Measurements from ENCODE around the gene TASOR.
"Not testable (repeated sequence)": the region's sequence is repeated elsewhere in the genome, so short reads cannot be mapped to it uniquely, and the experiment has no call there.

Gene TASOR

GRCh38 chr3:56683122-56683817, at the start of gene TASOR:
TSS of gene TASOR (minus strand) at chr3:56683265. CDS start at chr3:56683006, 259 bp downstream.
- DNase-seq = peak; percentile 87

- no peak for DNase-seq
These were observed 49.0 kb upstream of the TASOR start for GRCh38 chr3:56732109-56732508.

GRCh38 chr3:56725175-56725574, 42.1 kb upstream of the TASOR start:
- peak; percentile 70 for DNase-seq

- DNase-seq = no peak
These were observed 41.6 kb upstream of the TASOR start for GRCh38 chr3:56724676-56725075.

GRCh38 chr3:56720849-56721248, 37.8 kb upstream of the TASOR start:
- DNase-seq = no peak

- DNase-seq = not testable (repeated sequence)
These were observed 35.7 kb upstream of the TASOR start for GRCh38 chr3:56718809-56719208.

- DNase-seq = no peak
These were observed 28.3 kb upstream of the TASOR start for GRCh38 chr3:56711344-56711743.

GRCh38 chr3:56707412-56707811, 24.3 kb upstream of the TASOR start:
- DNase-seq = not testable (repeated sequence)

- no peak for DNase-seq
These were observed 23.6 kb upstream of the TASOR start for GRCh38 chr3:56706629-56707028.

GRCh38 chr3:56704706-56705105, 21.6 kb upstream of the TASOR start:
- DNase-seq = no peak

- DNase-seq = peak; percentile 23
These were observed 19.6 kb upstream of the TASOR start for GRCh38 chr3:56702490-56703315.

GRCh38 chr3:56700151-56700550, 17.1 kb upstream of the TASOR start:
- DNase-seq = no peak

GRCh38 chr3:56694867-56695683, 12.0 kb upstream of the TASOR start:
- no peak for DNase-seq

GRCh38 chr3:56693750-56694149, 10.7 kb upstream of the TASOR start:
- DNase-seq = no peak

GRCh38 chr3:56692520-56693433, 9.7 kb upstream of the TASOR start:
- peak; percentile 19 for DNase-seq

- not testable (repeated sequence) for DNase-seq
These were observed 8.9 kb upstream of the TASOR start for GRCh38 chr3:56692001-56692365.

- DNase-seq = no peak
These were observed 8.3 kb upstream of the TASOR start for GRCh38 chr3:56691165-56692000.

- DNase-seq = no peak
These were observed 6.2 kb upstream of the TASOR start for GRCh38 chr3:56689303-56689702.

GRCh38 chr3:56688191-56688590, 5.1 kb upstream of the TASOR start:
- DNase-seq = no peak

- no peak for DNase-seq
These were observed 964 bp upstream of the TASOR start for GRCh38 chr3:56684029-56684428.

GRCh38 chr3:56682462-56683121, 473 bp downstream of the TASOR start:
- DNase-seq = peak; percentile 80
